Measurements from ENCODE around the gene SDR42E1.

GRCh38 chr16:82006036-82006435, 5.2 kb downstream of the SDR42E1 start:
- TF ChIP-seq, protein P1, sequence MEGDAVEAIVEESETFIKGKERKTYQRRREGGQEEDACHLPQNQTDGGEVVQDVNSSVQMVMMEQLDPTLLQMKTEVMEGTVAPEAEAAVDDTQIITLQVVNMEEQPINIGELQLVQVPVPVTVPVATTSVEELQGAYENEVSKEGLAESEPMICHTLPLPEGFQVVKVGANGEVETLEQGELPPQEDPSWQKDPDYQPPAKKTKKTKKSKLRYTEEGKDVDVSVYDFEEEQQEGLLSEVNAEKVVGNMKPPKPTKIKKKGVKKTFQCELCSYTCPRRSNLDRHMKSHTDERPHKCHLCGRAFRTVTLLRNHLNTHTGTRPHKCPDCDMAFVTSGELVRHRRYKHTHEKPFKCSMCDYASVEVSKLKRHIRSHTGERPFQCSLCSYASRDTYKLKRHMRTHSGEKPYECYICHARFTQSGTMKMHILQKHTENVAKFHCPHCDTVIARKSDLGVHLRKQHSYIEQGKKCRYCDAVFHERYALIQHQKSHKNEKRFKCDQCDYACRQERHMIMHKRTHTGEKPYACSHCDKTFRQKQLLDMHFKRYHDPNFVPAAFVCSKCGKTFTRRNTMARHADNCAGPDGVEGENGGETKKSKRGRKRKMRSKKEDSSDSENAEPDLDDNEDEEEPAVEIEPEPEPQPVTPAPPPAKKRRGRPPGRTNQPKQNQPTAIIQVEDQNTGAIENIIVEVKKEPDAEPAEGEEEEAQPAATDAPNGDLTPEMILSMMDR (IDR thresholded peaks at IDR 0.05; ENCODE audit: insufficient read depth, low read length) = no peak
- no peak for TF ChIP-seq POLR2AphosphoS5 (IDR thresholded peaks at IDR 0.05; ENCODE audit: low read depth)
- no peak for TF ChIP-seq GABPA (IDR thresholded peaks at IDR 0.05; ENCODE audit: low read depth)
- TF ChIP-seq, protein P2, sequence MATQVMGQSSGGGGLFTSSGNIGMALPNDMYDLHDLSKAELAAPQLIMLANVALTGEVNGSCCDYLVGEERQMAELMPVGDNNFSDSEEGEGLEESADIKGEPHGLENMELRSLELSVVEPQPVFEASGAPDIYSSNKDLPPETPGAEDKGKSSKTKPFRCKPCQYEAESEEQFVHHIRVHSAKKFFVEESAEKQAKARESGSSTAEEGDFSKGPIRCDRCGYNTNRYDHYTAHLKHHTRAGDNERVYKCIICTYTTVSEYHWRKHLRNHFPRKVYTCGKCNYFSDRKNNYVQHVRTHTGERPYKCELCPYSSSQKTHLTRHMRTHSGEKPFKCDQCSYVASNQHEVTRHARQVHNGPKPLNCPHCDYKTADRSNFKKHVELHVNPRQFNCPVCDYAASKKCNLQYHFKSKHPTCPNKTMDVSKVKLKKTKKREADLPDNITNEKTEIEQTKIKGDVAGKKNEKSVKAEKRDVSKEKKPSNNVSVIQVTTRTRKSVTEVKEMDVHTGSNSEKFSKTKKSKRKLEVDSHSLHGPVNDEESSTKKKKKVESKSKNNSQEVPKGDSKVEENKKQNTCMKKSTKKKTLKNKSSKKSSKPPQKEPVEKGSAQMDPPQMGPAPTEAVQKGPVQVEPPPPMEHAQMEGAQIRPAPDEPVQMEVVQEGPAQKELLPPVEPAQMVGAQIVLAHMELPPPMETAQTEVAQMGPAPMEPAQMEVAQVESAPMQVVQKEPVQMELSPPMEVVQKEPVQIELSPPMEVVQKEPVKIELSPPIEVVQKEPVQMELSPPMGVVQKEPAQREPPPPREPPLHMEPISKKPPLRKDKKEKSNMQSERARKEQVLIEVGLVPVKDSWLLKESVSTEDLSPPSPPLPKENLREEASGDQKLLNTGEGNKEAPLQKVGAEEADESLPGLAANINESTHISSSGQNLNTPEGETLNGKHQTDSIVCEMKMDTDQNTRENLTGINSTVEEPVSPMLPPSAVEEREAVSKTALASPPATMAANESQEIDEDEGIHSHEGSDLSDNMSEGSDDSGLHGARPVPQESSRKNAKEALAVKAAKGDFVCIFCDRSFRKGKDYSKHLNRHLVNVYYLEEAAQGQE (IDR thresholded peaks at IDR 0.05; ENCODE audit: insufficient replicate concordance, low read depth) = no peak
- TF ChIP-seq SPI1 (IDR thresholded peaks at IDR 0.05; ENCODE audit: borderline replicate concordance, low read depth) = no peak
